Measurements from ENCODE around the gene TFF1. TPM values are rescaled to one million over a fixed set of nuclear protein-coding genes. Genes with fewer than 3 reads are reported as not detected.

TFF1 gene
- total RNA-seq, 1 donor from 2014 or later: not detected

- DNase-seq (ENCODE audit: low read depth): no peak
Observed at GRCh38 chr21:42362700-42363099, 3.6 kb downstream of the TFF1 start.

GRCh38 chr21:42362198-42362597, 4.1 kb downstream of the TFF1 start:
- DNase-seq (ENCODE audit: low read depth): no peak

- DNase-seq (ENCODE audit: low read depth): no peak
Observed at GRCh38 chr21:42361286-42361685, 5.0 kb downstream of the TFF1 start.

- DNase-seq (ENCODE audit: low read depth): no peak
Observed at GRCh38 chr21:42360317-42360716, 6.0 kb downstream of the TFF1 start.

- no peak for DNase-seq (ENCODE audit: low read depth)
Observed at GRCh38 chr21:42358937-42359336, 7.4 kb downstream of the TFF1 start.

GRCh38 chr21:42358261-42358660, 8.1 kb downstream of the TFF1 start:
- no peak for DNase-seq (ENCODE audit: low read depth)

- DNase-seq (ENCODE audit: low read depth): no peak
Observed at GRCh38 chr21:42357307-42357706, 9.0 kb downstream of the TFF1 start.

GRCh38 chr21:42356650-42357049, 9.7 kb downstream of the TFF1 start:
- DNase-seq (ENCODE audit: low read depth): no peak

- DNase-seq (ENCODE audit: low read depth): peak; percentile 19
Observed at GRCh38 chr21:42356046-42356445, 10.3 kb downstream of the TFF1 start.

GRCh38 chr21:42353623-42354022, 12.7 kb downstream of the TFF1 start:
- no peak for DNase-seq (ENCODE audit: low read depth)

GRCh38 chr21:42352441-42353095, 13.8 kb downstream of the TFF1 start:
- no peak for DNase-seq (ENCODE audit: low read depth)

- no peak for DNase-seq (ENCODE audit: low read depth)
Observed at GRCh38 chr21:42351626-42352440, 14.5 kb downstream of the TFF1 start.

- peak; percentile 18 for DNase-seq (ENCODE audit: low read depth)
Observed at GRCh38 chr21:42350927-42351426, 15.4 kb downstream of the TFF1 start, which contains the start of gene TFF2. TSS of gene TFF2 (minus strand) at chr21:42350994. CDS start at chr21:42350957, 37 bp downstream.

GRCh38 chr21:42350318-42350910, 15.9 kb downstream of the TFF1 start:
- no peak for DNase-seq (ENCODE audit: low read depth)

- DNase-seq (ENCODE audit: low read depth): no peak
Observed at GRCh38 chr21:42349420-42350317, 16.7 kb downstream of the TFF1 start.

GRCh38 chr21:42348762-42349161, 17.6 kb downstream of the TFF1 start:
- no peak for DNase-seq (ENCODE audit: low read depth)

- no peak for DNase-seq (ENCODE audit: low read depth)
Observed at GRCh38 chr21:42347601-42348327, 18.6 kb downstream of the TFF1 start.

GRCh38 chr21:42346866-42347600, 19.3 kb downstream of the TFF1 start:
- DNase-seq (ENCODE audit: low read depth): no peak

- DNase-seq (ENCODE audit: low read depth): no peak
Observed at GRCh38 chr21:42346441-42346840, 19.9 kb downstream of the TFF1 start.

GRCh38 chr21:42344631-42345030, 21.7 kb downstream of the TFF1 start:
- DNase-seq (ENCODE audit: low read depth): no peak

All from renal cortical epithelial cell (primary cell).